GM12878 (cell line): ENCODE measurements around the gene CHRM1. TPM values are rescaled to one million over a fixed set of nuclear protein-coding genes. Genes with fewer than 3 reads are reported as not detected.

Experiments used
- ATAC-seq: fragments of 200-7000 bp; cut with Tn5 transposase; 3 replicates; pipeline ENCODE4 v1.9.1; 2020; ENCODE audit warnings: mild to moderate bottlenecking, moderate library complexity
- BruUV-seq: library from RNA; stranded (reverse); fragments of 400-500 nt; replicated peaks from 2 replicates; lab custom pipeline; 2021; lab: Mats Ljungman, UMichigan
- CTCF ChIA-PET: fragments of 300-600 bp; sonication (Branson Sonifier 250); formaldehyde crosslinking; extraction: SDS; loops from one replicate; lab custom pipeline; 2021; ENCODE audit warnings: inconsistent platforms; lab: Yijun Ruan, JAX
- POLR2A ChIA-PET: fragments of 350-600 bp; formaldehyde crosslinking; extraction: SDS; loops from one replicate; lab custom pipeline; 2021; ENCODE audit warnings: inconsistent platforms; lab: Charles Lee
- RAD21 ChIA-PET: fragments of 300-600 bp; sonication (Branson Sonifier 250); formaldehyde crosslinking; loops from one replicate; lab custom pipeline; 2023; ENCODE audit warnings: antibody characterized with exemption; ENCODE audit not compliant: unreplicated experiment; lab: Charles Lee
- SMC1A ChIA-PET: fragments of 300-600 bp; sonication (Branson Sonifier 250); formaldehyde crosslinking; loops from one replicate; lab custom pipeline; 2023; ENCODE audit not compliant: unreplicated experiment, uncharacterized antibody; lab: Charles Lee
- DNase-seq: peaks from one replicate; pipeline ENCODE4 v3.0.0-alpha.2; 2011; ENCODE audit warnings: low read depth, low spot score
- FAIRE-seq: peaks from 3 replicates; lab custom pipeline; 2011; peaks lifted over from hg19 to GRCh38; lab: Jason Lieb, UNC
- H2AFZ ChIP-seq: 2 replicates; pipeline ENCODE4 v1.6.0; 2011; ENCODE audit warnings: low read depth, low read length, control low read depth; ENCODE audit not compliant: control insufficient read depth
- H3K27ac ChIP-seq: 2 replicates; pipeline ENCODE4 v1.5.1; 2011; ENCODE audit warnings: control low read depth; ENCODE audit not compliant: control insufficient read depth, insufficient read depth
- H3K27me3 ChIP-seq, 2 experiments: replicated peaks in 1 of 2; 2 replicates each; pipeline versions ENCODE4 v1.6.0 to v1.6.1; 2011; ENCODE audit warnings: low read length in 1 of 2; ENCODE audit not compliant: control insufficient read depth in 2 of 2, insufficient read depth in 2 of 2
- H3K36me3 ChIP-seq, 2 experiments: 2 replicates each; pipeline ENCODE4 v1.5.1; 2011; ENCODE audit warnings: low read length in 1 of 2; ENCODE audit not compliant: control insufficient read depth in 2 of 2, insufficient read depth in 2 of 2
- H3K4me1 ChIP-seq: 2 replicates; pipeline ENCODE4 v1.6.1; 2011; ENCODE audit warnings: mild to moderate bottlenecking, low read length, moderate library complexity, mixed read lengths; ENCODE audit not compliant: control insufficient read depth, insufficient read depth
- H3K4me2 ChIP-seq: 2 replicates; pipeline ENCODE4 v1.6.0; 2011; ENCODE audit warnings: control low read depth; ENCODE audit not compliant: control insufficient read depth, insufficient read depth
- H3K4me3 ChIP-seq: fragments of 200-600 bp; sonication (generic); 2 replicates; pipeline ENCODE4 v1.5.1; 2016
- H3K79me2 ChIP-seq: 2 replicates; pipeline ENCODE4 v1.6.0; 2011; ENCODE audit warnings: low read length; ENCODE audit not compliant: control insufficient read depth, insufficient read depth
- H3K9ac ChIP-seq: 2 replicates; pipeline ENCODE4 v1.8.0; 2011; ENCODE audit warnings: low read length, control low read depth, mixed read lengths; ENCODE audit not compliant: control insufficient read depth, insufficient read depth
- H3K9me3 ChIP-seq: replicated peaks from 3 replicates; pipeline ENCODE4 v1.5.1; 2011; ENCODE audit warnings: mild to moderate bottlenecking, low read length; ENCODE audit not compliant: control insufficient read depth, insufficient read depth
- H4K20me1 ChIP-seq: 2 replicates; pipeline ENCODE4 v1.6.0; 2011; ENCODE audit not compliant: control insufficient read depth, insufficient read depth
- CBFB ChIP-seq: IDR thresholded peaks from 2 replicates; pipeline ENCODE4 v1.6.1; 2016; ENCODE audit warnings: antibody characterized with exemption, low read depth
- CBX3 ChIP-seq: fragments of 200-600 bp; sonication (generic); IDR thresholded peaks from 2 replicates; pipeline ENCODE4 v1.6.1; 2016; ENCODE audit warnings: low read depth, borderline replicate concordance
- CHD4 ChIP-seq: fragments of 200-600 bp; sonication (generic); IDR thresholded peaks from 2 replicates; pipeline ENCODE4 v1.6.1; 2016; ENCODE audit warnings: mild to moderate bottlenecking
- CUX1 ChIP-seq: IDR thresholded peaks from 2 replicates; pipeline ENCODE4 v1.6.1; 2012; ENCODE audit warnings: improper control_type of control experiment, low read depth, low read length; ENCODE audit not compliant: insufficient replicate concordance
- DPF2 ChIP-seq: fragments of 450-650 bp; IDR thresholded peaks from 2 replicates; pipeline ENCODE4 v1.6.1; 2017; ENCODE audit warnings: mild to moderate bottlenecking
- HSF1 ChIP-seq: fragments of 150-350 bp; IDR thresholded peaks from 2 replicates; pipeline ENCODE4 v1.6.1; 2014; ENCODE audit warnings: mild to moderate bottlenecking, low read depth, low read length
- IKZF1 ChIP-seq: fragments of 450-650 bp; conservative IDR thresholded peaks from 2 replicates; pipeline ENCODE4 v1.6.1; 2017; ENCODE audit warnings: antibody characterized with exemption, mild to moderate bottlenecking
- IKZF2 ChIP-seq, 2 experiments: fragments of 450-650 bp; IDR thresholded peaks; 2 replicates each; pipeline ENCODE4 v1.6.1; 2017; ENCODE audit warnings: mild to moderate bottlenecking in 2 of 2, moderate library complexity in 2 of 2
- JUNB ChIP-seq: IDR thresholded peaks from 2 replicates; pipeline ENCODE4 v1.6.1; 2016; ENCODE audit warnings: antibody characterized with exemption, mild to moderate bottlenecking
- MAX ChIP-seq: IDR thresholded peaks from 2 replicates; pipeline ENCODE4 v1.6.1; 2012; ENCODE audit warnings: low read depth, low read length, improper control_type of control experiment
- PAX5 ChIP-seq: IDR thresholded peaks from 2 replicates; pipeline ENCODE4 v1.6.1; 2011; ENCODE audit warnings: low read depth, low read length, borderline replicate concordance
- RUNX3 ChIP-seq: IDR thresholded peaks from 2 replicates; pipeline ENCODE4 v1.6.1; 2012; ENCODE audit warnings: low read length, inconsistent platforms
- SMARCA5 ChIP-seq: fragments of 450-650 bp; IDR thresholded peaks from 2 replicates; pipeline ENCODE4 v1.6.1; 2017; ENCODE audit warnings: mild to moderate bottlenecking
- TAF1 ChIP-seq: IDR thresholded peaks from 2 replicates; pipeline ENCODE4 v1.6.1; 2011; ENCODE audit warnings: mild to moderate bottlenecking, low read depth, low read length, borderline replicate concordance
- ZBED1 ChIP-seq: IDR thresholded peaks from 2 replicates; pipeline ENCODE4 v1.6.1; 2016; ENCODE audit warnings: borderline replicate concordance
- WGBS: methylation state at CpG from one replicate; pipeline ENCODE4 v1.1.6; 2016; ENCODE audit warnings: low lambda C conversion rate; ENCODE audit not compliant: insufficient replicate concordance, insufficient coverage; ENCODE audit errors: missing lambda C conversion rate; 5-methylcytosine and 5-hydroxymethylcytosine counted together
- in situ Hi-C: fragments of 300-500 bp; cut with MboI; formaldehyde crosslinking; loops from 9 replicates; pipeline ENCODE4 v1.14.3; 2018; ENCODE audit warnings: mixed read lengths
- intact Hi-C: fragments of 100-400 bp; cut with micrococcal nuclease; formaldehyde crosslinking; loops from one replicate; pipeline ENCODE4 v1.14.2; 2022; ENCODE audit not compliant: unreplicated experiment
- polyA plus RNA-seq, 11 experiments: library from polyadenylated mRNA; depleted of rRNA in 4 of 11; unstranded in 6 of 11; stranded (reverse) in 5 of 11; fragments of >200 nt; fragmentation: Nextera tagmentation in 4 of 11; fragmentation: Illumina TruSeq in 1 of 11; extraction: Ambion mirVana in 4 of 11; extraction: Trizol in 1 of 11; gene quantifications; 1 replicate in 1 of 11; 2 replicates in 10 of 11; pipeline versions ENCODE4 v1.2.1 to v1.2.3, GENCODE V29; 2011 to 2016; ENCODE audit warnings: inconsistent platforms in 2 of 11, missing spikeins in 2 of 11, low read depth in 1 of 11
- total RNA-seq, 4 experiments: library from RNA; depleted of rRNA in 3 of 4; stranded (reverse); fragments of >200 nt in 3 of 4; fragmentation: Illumina TruSeq in 1 of 4; extraction: Trizol in 1 of 4; gene quantifications; 2 replicates each; pipeline versions ENCODE4 v1.2.1 to v1.2.3, GENCODE V29; 2013 to 2021

Gene CHRM1
- total and polyA plus RNA-seq, 10 of the 15 experiments (the other 5 are each of a cell fraction or from before 2014, with no cell fraction given) = not detected

GRCh38 chr11:62860835-62861563, 60.2 kb downstream of the CHRM1 start:
- SMC1A ChIA-PET = interaction anchor here (0.6 to 3.5 kb wide), 24 partner anchors 8 to 895 kb away, joined by 3 to 33 read pairs (median 4); partner anchors contain the start of genes C11orf98, CSKMT, LBHD1 and SLC3A2
- Histone ChIP-seq H3K4me2 (peak overlapping the region; percentile 93), H3K9me3 (no peaks in the 10 kb centered on the region), H3K4me3 (peak overlapping the region; percentile 28; the same call in 1 of the 2 replicates), H3K36me3 (no peaks in the 10 kb centered on the region; a peak in 1 of 4 replicates), H3K27ac (peak overlapping the region; percentile 61), H3K27me3 (no peaks in the 10 kb centered on the region), H2AFZ (no peak overlapping the region), H4K20me1 (no peaks in the 10 kb centered on the region), H3K9ac (peak overlapping the region; percentile 52; the same call in 1 of the 2 replicates), H3K4me1 (peaks cover 23% of the 10 kb centered on the region), H3K79me2 (peaks cover 88% of the 10 kb centered on the region)
- CTCF ChIA-PET = interaction anchor here (0.8 to 8.0 kb wide), 20 partner anchors 7 to 466 kb away, joined by 3 to 131 read pairs (median 6); partner anchors contain the start of genes POLR2G, SLC3A2, TAF6L and TEX54
- FAIRE-seq (no peak), ATAC-seq (peak; percentile 72), DNase-seq (no peak)
- BruUV-seq = no TSS peak
- intact Hi-C loops (loop anchor here (5.0 to 10.0 kb wide), 4 partner anchors 189 to 466 kb away; partner anchors contain the start of genes LBHD1, TUT1 and UQCC3), in situ Hi-C loops (loop anchor here (10.0 kb wide), 1 partner anchor 436 kb away; no protein-coding TSS in a partner anchor)
- 19% methylated on average over 5 of the region's 5 CpGs for WGBS
- POLR2A ChIA-PET = interaction anchor here (0.5 to 4.1 kb wide), 17 partner anchors 9 to 308 kb away, joined by 3 to 44 read pairs (median 5); partner anchors contain the start of genes C11orf98, CSKMT, HNRNPUL2 and NXF1
- RAD21 ChIA-PET = interaction anchor here (0.7 to 3.9 kb wide), 11 partner anchors 9 to 436 kb away, joined by 3 to 57 read pairs (median 3); partner anchors contain the start of genes STX5, TMEM179B, WDR74 and ZBTB3
- TF ChIP-seq SMARCA5 (peak; percentile 36; the same call in 1 of the 2 replicates), TAF1 (no peak), CHD4 (no peak), ZBED1 (no peak), CBX3 (no peak), IKZF1 (peak; percentile 54; the same call in 1 of the 2 replicates), CUX1 (no peak), MAX (no peak), PAX5 (no peak), CBFB (0 out of 2 replicates have a peak, but pooled peaks have one; percentile 27), HSF1 (no peak), IKZF2 (IDR thresholded peaks at IDR 0.05) (peak in 1 of 2 experiments; percentile 48; a peak in 2 of 4 replicates), JUNB (peak; percentile 77), DPF2 (0 out of 2 replicates have a peak, but pooled peaks have one; percentile 41), RUNX3 (peak; percentile 91)
